ENCODE results near the gene ASB18. TPM values are rescaled to one million over a fixed set of nuclear protein-coding genes. Genes with fewer than 3 reads are reported as not detected.

Gene ASB18
- total and polyA plus RNA-seq, 2 of the 13 experiments (the other 11 are each of a cell fraction or from before 2014, with no cell fraction given), result not detected

- Histone ChIP-seq H3K27me3 (ENCODE audit: control insufficient read depth in 1 of 2, insufficient read depth in 2 of 2, low read length in 2 of 2) (peaks cover 27 to 98% of the 10 kb centered on the region in 2 experiments), H3K4me3 (replicated peaks in 1 of 3; ENCODE audit: insufficient read depth in 1 of 3, low read depth in 2 of 3, low read length in 3 of 3) (peak overlapping the region in 1 of 3 experiments; percentile 72; a peak in 1 of 6 replicates), H3K4me1 (ENCODE audit: insufficient read depth, low read length) (peaks cover 19% of the 10 kb centered on the region), H3K27ac (ENCODE audit: extremely low read length, insufficient read depth, low read length) (no peak overlapping the region), H3K36me3 (replicated peaks in 1 of 2; ENCODE audit: control insufficient read depth in 1 of 2, insufficient read depth in 2 of 2, low read length in 2 of 2) (no peaks in the 10 kb centered on the region), H3K9ac (ENCODE audit: insufficient read depth, low read depth, low read length) (no peak overlapping the region), H3K9me3 (ENCODE audit: low read length) (no peaks in the 10 kb centered on the region), H3K79me2 (ENCODE audit: insufficient read depth, low read length) (no peaks in the 10 kb centered on the region), H3K4me2 (ENCODE audit: low read depth, low read length) (peak overlapping the region; percentile 84), H2AFZ (ENCODE audit: low read length) (no peak overlapping the region), H4K20me1 (ENCODE audit: insufficient read depth, low read length) (peaks cover 20% of the 10 kb centered on the region)
- ChIA-PET CTCF (ENCODE audit: low intra/inter-chr PET ratio, low total read pairs) (no interaction called here), POLR2A (no interaction called here)
- BruUV-seq (replicated peaks), result no TSS peak
- TF ChIP-seq ZNF530 (CRISPR knock-in tag; IDR thresholded peaks at IDR 0.05; ENCODE audit: low read depth) (no peak), ZNF777 (CRISPR knock-in tag; IDR thresholded peaks at IDR 0.05) (peak; percentile 43; the same call in 1 of the 2 replicates), MAX (IDR thresholded peaks at IDR 0.05) (0 out of 2 replicates have a peak, but pooled peaks have one; percentile 23), ZNF737 (CRISPR knock-in tag; IDR thresholded peaks at IDR 0.05; ENCODE audit: borderline replicate concordance) (no peak), EZH2 (conservative IDR thresholded peaks at IDR 0.05; ENCODE audit: low read depth, low read length) (0 out of 2 replicates have a peak, but pooled peaks have one; percentile 25), KLF9 (CRISPR knock-in tag; IDR thresholded peaks at IDR 0.05; ENCODE audit: low read depth) (no peak)
- ATAC-seq (peak; percentile 3; the same call in 1 of the 3 replicates), FAIRE-seq (no peak), DNase-seq (ENCODE audit: low spot score) (no peak)
- WGBS (ENCODE audit: low lambda C conversion rate), result 33% methylated on average over 45 of the region's 58 CpGs
- in situ Hi-C loops (cut with HindIII; ENCODE audit: extremely low pct_ligation_motif_present, low pct_unique_long_range_greater_than_20kb) (no loop called here), intact Hi-C loops (cut with micrococcal nuclease; ENCODE audit: unreplicated experiment) (no loop called here)
Observed at GRCh38 chr2:236165842-236166795, 98.1 kb downstream of the ASB18 start.
